ENCODE results near the gene ATXN2. TPM values are rescaled to one million over a fixed set of nuclear protein-coding genes. Genes with fewer than 3 reads are reported as not detected.
A peak's percentile ranks its signal among the peaks of the same experiment; 100 is the strongest.
"Not testable (repeated sequence)": the region's sequence is repeated elsewhere in the genome, so short reads cannot be mapped to it uniquely, and the experiment has no call there.

Gene ATXN2
- total RNA-seq, 4 donors from 2014 or later = 20.4 to 28.1 (median 22.2) TPM

DNA sequence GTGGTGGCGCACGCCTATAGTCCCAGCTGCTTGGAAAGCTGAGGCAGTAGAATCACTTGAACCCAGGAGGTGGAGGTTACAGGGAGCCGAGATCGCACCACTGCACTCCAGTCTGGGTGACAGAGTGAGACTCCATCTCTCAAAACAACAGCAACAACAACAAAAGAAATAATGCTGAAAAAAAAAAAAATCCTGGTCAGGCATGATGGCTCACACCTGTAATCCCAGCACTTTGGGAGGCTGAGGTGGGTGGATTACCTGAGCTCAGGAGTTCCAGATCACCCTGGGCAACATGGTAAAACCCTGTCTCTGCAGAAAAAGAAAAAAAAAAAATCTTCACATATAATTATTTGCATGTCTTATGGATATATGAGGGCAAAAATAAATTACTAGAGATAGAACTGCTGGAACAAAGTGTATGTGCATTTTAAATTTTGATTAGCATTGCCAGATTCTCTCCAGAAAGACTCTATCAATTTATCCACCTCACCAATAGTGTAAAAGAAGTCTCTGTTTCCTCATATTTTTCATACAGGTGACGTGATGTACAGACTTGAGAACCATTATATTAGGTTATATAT lies 75.4 kb downstream of the ATXN2 start:
- peaks cover 2 to 68% of the 10 kb centered on the region in 2 donors for H3K36me3 ChIP-seq
- no peaks in the 10 kb centered on the region for H3K9me3 ChIP-seq
- H3K4me3 ChIP-seq = no peak overlapping the region
- ATAC-seq = no peak
- H3K4me1 ChIP-seq = no peaks in the 10 kb centered on the region
- intact Hi-C loops (cut with DNase I; ENCODE audit: low total_unique reads) = no loop called here
- in situ Hi-C loops (cut with MboI; ENCODE audit: low sequenced_read_pairs in 4 of 4) = no loop called here
- no peak for DNase-seq
- no peak overlapping the region for H3K27ac ChIP-seq
- no peaks in the 10 kb centered on the region for H3K27me3 ChIP-seq
- TF ChIP-seq POLR2A (IDR thresholded peaks at IDR 0.05) = no peak
- TF ChIP-seq CTCF (IDR thresholded peaks at IDR 0.05 in 4 of 5, conservative IDR thresholded peaks at IDR 0.05 in 1 of 5) = no peak

DNA sequence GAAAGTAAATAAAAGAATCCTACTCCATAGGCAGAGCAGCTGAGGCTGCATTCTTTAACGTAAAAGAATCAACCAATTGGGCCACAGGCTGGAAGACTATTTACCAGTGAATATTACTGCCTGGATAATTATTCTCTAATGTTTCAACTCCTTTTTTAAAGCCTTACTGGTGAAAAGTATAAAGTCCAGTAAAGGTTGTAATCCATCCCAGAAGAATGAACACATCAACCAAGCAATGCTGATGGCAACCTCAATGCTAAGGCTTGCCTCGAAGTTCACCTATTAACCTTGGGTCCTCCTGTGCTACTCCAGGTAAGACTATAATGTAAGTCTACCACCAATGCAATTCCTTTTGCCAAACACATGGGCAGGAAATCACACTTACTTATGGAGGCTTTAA lies 77.3 kb downstream of the ATXN2 start:
- in situ Hi-C loops (cut with MboI; ENCODE audit: low sequenced_read_pairs in 4 of 4) (no loop called here), intact Hi-C loops (cut with DNase I; ENCODE audit: low total_unique reads) (no loop called here)

GRCh38 chr12:111519937-111520336 lies 79.2 kb downstream of the ATXN2 start:
- no peaks in the 10 kb centered on the region for H3K4me1 ChIP-seq
- H3K36me3 ChIP-seq = peaks cover under 1 to 85% of the 10 kb centered on the region in 2 donors
- intact Hi-C loops (cut with DNase I; ENCODE audit: low total_unique reads) (no loop called here), in situ Hi-C loops (cut with MboI; ENCODE audit: low sequenced_read_pairs in 4 of 4) (no loop called here)
- ATAC-seq (no peak), DNase-seq (no peak)
- no peaks in the 10 kb centered on the region for H3K9me3 ChIP-seq
- no peaks in the 10 kb centered on the region for H3K27me3 ChIP-seq
- TF ChIP-seq CTCF (IDR thresholded peaks at IDR 0.05 in 4 of 5, conservative IDR thresholded peaks at IDR 0.05 in 1 of 5) = no peak
- H3K4me3 ChIP-seq = no peak overlapping the region
- H3K27ac ChIP-seq = no peak overlapping the region

More for the DNA sequence above, 77.3 kb downstream of the ATXN2 start:
- TF ChIP-seq CTCF (IDR thresholded peaks at IDR 0.05 in 4 of 5, conservative IDR thresholded peaks at IDR 0.05 in 1 of 5) (no peak), POLR2A (IDR thresholded peaks at IDR 0.05) (no peak)
- ATAC-seq (no peak), DNase-seq (no peak)
- Histone ChIP-seq H3K9me3 (no peaks in the 10 kb centered on the region), H3K27ac (no peak overlapping the region), H3K4me1 (no peaks in the 10 kb centered on the region), H3K27me3 (no peaks in the 10 kb centered on the region), H3K4me3 (no peak overlapping the region), H3K36me3 (peaks cover 2 to 82% of the 10 kb centered on the region in 2 donors)

- H3K4me3 ChIP-seq = no peak overlapping the region
- ATAC-seq = peak; percentile 39 to 79
- intact Hi-C loops (cut with DNase I; ENCODE audit: low total_unique reads) (no loop called here), in situ Hi-C loops (cut with MboI; ENCODE audit: low sequenced_read_pairs in 4 of 4) (no loop called here)
- H3K9me3 ChIP-seq = no peaks in the 10 kb centered on the region
- TF ChIP-seq POLR2A (IDR thresholded peaks at IDR 0.05) = no peak
- no peak for TF ChIP-seq CTCF (IDR thresholded peaks at IDR 0.05 in 4 of 5, conservative IDR thresholded peaks at IDR 0.05 in 1 of 5)
- no peaks in the 10 kb centered on the region for H3K4me1 ChIP-seq
- H3K27me3 ChIP-seq = no peaks in the 10 kb centered on the region
- peak overlapping the region in 1 of 4 donors; percentile 18 for H3K27ac ChIP-seq
- peak in 1 of 2 donors; percentile 17 for DNase-seq
- H3K36me3 ChIP-seq = peaks cover 0 to 80% of the 10 kb centered on the region in 2 donors
Measured at GRCh38 chr12:111519083-111519482, 80.0 kb downstream of the ATXN2 start.

GRCh38 chr12:111507719-111508118 lies 91.4 kb downstream of the ATXN2 start:
- H3K27ac ChIP-seq; in situ Hi-C loops (cut with MboI; ENCODE audit: low sequenced_read_pairs in 4 of 4); H3K27me3 ChIP-seq; H3K4me1 ChIP-seq; ATAC-seq; intact Hi-C loops (cut with DNase I; ENCODE audit: low total_unique reads); H3K9me3 ChIP-seq; DNase-seq; H3K4me3 ChIP-seq: not testable (repeated sequence)
- H3K36me3 ChIP-seq = peaks cover 3 to 55% of the 10 kb centered on the region in 2 donors

- H3K9me3 ChIP-seq; H3K27me3 ChIP-seq; DNase-seq; H3K4me3 ChIP-seq; in situ Hi-C loops (cut with MboI; ENCODE audit: low sequenced_read_pairs in 4 of 4); intact Hi-C loops (cut with DNase I; ENCODE audit: low total_unique reads); H3K4me1 ChIP-seq; ATAC-seq; H3K27ac ChIP-seq: not testable (repeated sequence)
- peaks cover 3 to 50% of the 10 kb centered on the region in 2 donors for H3K36me3 ChIP-seq
Measured at GRCh38 chr12:111507258-111507657, 91.9 kb downstream of the ATXN2 start.
